ENCODE data around the gene ZNF362. TPM values are rescaled to one million over a fixed set of nuclear protein-coding genes. Genes with fewer than 3 reads are reported as not detected.
A peak's percentile ranks its signal among the peaks of the same experiment; 100 is the strongest.

ZNF362 gene
- total RNA-seq, 1 donor from 2014 or later, result 69.8 TPM

- Mint-ChIP-seq H3K27ac (ENCODE audit: unreplicated experiment) (peak overlapping the region; percentile 98), H3K4me3 (ENCODE audit: unreplicated experiment) (peak overlapping the region; percentile 98), H3K4me1 (ENCODE audit: low read depth, unreplicated experiment) (peaks cover 49% of the 10 kb centered on the region), H3K9me3 (ENCODE audit: unreplicated experiment) (peaks cover 38% of the 10 kb centered on the region), H3K27me3 (ENCODE audit: unreplicated experiment) (peaks cover 30% of the 10 kb centered on the region), H3K36me3 (ENCODE audit: unreplicated experiment) (peaks cover 20% of the 10 kb centered on the region)
- no peak for DNase-seq
- TF ChIP-seq CTCF (IDR thresholded peaks at IDR 0.05; ENCODE audit: partially characterized antibody, unreplicated experiment), result no peak
Observed at GRCh38 chr1:33346927-33347649, 90.8 kb downstream of the ZNF362 start.

GRCh38 chr1:33347650-33347992 lies 91.3 kb downstream of the ZNF362 start:
- Mint-ChIP-seq H3K36me3 (ENCODE audit: unreplicated experiment) (peaks cover 20% of the 10 kb centered on the region), H3K27me3 (ENCODE audit: unreplicated experiment) (peaks cover 27% of the 10 kb centered on the region), H3K27ac (ENCODE audit: unreplicated experiment) (peak overlapping the region; percentile 98), H3K4me3 (ENCODE audit: unreplicated experiment) (peak overlapping the region; percentile 98), H3K9me3 (ENCODE audit: unreplicated experiment) (peaks cover 34% of the 10 kb centered on the region), H3K4me1 (ENCODE audit: low read depth, unreplicated experiment) (peaks cover 43% of the 10 kb centered on the region)
- no peak for DNase-seq
- TF ChIP-seq CTCF (IDR thresholded peaks at IDR 0.05; ENCODE audit: partially characterized antibody, unreplicated experiment), result no peak

GRCh38 chr1:33348194-33348593 lies 91.9 kb downstream of the ZNF362 start:
- Mint-ChIP-seq H3K9me3 (ENCODE audit: unreplicated experiment) (peaks cover 34% of the 10 kb centered on the region), H3K4me1 (ENCODE audit: low read depth, unreplicated experiment) (peaks cover 40% of the 10 kb centered on the region), H3K36me3 (ENCODE audit: unreplicated experiment) (peaks cover 20% of the 10 kb centered on the region), H3K27ac (ENCODE audit: unreplicated experiment) (peak overlapping the region; percentile 98), H3K27me3 (ENCODE audit: unreplicated experiment) (peaks cover 25% of the 10 kb centered on the region), H3K4me3 (ENCODE audit: unreplicated experiment) (peak overlapping the region; percentile 98)
- no peak for DNase-seq
- TF ChIP-seq CTCF (IDR thresholded peaks at IDR 0.05; ENCODE audit: partially characterized antibody, unreplicated experiment), result no peak

DNA sequence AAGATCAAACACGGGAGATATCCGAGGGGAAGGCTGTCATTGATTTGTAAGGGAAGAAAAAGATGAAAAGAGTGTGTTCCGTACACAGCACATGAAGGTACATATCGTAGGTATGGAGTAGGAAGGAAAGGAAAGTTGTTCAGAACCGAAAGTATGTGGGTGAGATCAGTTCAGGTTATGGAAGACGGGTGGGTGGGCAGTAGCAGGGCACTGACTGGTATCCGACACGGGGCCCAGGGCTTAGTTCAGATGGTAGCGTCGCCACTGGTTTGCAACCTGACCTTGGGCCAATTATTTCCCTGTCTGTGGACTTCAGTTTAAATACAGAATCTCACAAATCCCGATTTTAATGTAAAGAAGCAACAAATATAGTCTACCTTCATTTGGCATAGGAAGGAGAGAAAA lies 92.4 kb downstream of the ZNF362 start:
- H3K27me3 Mint-ChIP-seq (ENCODE audit: unreplicated experiment), result peaks cover 25% of the 10 kb centered on the region
- no peak for DNase-seq

More for the DNA sequence above, 92.4 kb downstream of the ZNF362 start:
- Mint-ChIP-seq H3K4me3 (ENCODE audit: unreplicated experiment) (peak overlapping the region; percentile 98), H3K27ac (ENCODE audit: unreplicated experiment) (peak overlapping the region; percentile 98), H3K9me3 (ENCODE audit: unreplicated experiment) (peaks cover 36% of the 10 kb centered on the region), H3K4me1 (ENCODE audit: low read depth, unreplicated experiment) (peaks cover 41% of the 10 kb centered on the region), H3K36me3 (ENCODE audit: unreplicated experiment) (peaks cover 20% of the 10 kb centered on the region)
- TF ChIP-seq CTCF (IDR thresholded peaks at IDR 0.05; ENCODE audit: partially characterized antibody, unreplicated experiment), result no peak

All from glutamatergic neuron (in vitro differentiated cells).